NOMO-1 treated with DMSO at 0.1 percent for 48 hours (cell line): ENCODE data around the gene THADA.
A peak's percentile ranks its signal among the peaks of the same experiment; 100 is the strongest.
"Not testable (repeated sequence)": the region's sequence is repeated elsewhere in the genome, so short reads cannot be mapped to it uniquely, and the experiment has no call there.

Source experiments
- DNase-seq: peaks from one replicate; lab custom pipeline; 2025; ENCODE audit not compliant: unreplicated experiment; lab: John Stamatoyannopoulos, UW

The THADA gene

DNA sequence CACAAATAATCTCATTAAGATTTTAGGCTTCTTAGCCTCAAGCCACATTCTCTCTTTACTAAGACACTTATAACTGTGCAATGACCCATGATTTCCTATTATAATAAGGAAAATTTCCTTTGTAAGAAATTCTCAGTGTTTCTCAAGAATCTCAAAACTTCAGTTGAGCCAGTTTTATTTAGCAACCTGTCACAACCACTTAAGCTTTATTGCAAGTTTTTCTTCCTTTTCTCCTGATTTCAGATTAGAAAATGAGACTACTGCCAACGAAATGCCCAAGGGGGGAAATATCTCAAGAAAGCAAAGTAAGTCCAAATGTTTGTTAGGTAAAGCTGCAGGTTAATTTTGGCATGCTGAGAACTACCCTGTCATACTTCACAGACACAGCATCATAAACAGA is 178.5 kb downstream of the THADA start:
- DNase-seq, result peak; percentile 89

DNA sequence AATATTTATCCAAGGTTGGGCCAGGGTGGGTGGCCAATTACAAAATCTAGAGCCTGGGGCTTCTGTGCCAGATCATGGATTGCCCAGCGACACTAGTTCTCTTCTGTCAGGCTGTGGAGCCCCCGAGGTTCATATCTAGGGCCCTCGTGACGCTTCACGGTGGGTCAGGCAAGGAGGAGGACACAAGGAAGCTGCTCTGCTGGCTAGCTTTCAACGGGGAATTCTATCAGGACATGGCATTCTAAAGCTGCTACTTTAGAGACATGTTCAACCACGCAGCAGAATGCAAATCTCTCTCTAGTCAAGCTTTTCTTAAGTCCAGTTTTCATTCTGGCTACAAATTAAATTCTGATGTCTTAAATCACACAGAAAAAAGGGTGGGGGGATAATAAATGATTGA is 180.2 kb downstream of the THADA start:
- DNase-seq, result no peak

DNA sequence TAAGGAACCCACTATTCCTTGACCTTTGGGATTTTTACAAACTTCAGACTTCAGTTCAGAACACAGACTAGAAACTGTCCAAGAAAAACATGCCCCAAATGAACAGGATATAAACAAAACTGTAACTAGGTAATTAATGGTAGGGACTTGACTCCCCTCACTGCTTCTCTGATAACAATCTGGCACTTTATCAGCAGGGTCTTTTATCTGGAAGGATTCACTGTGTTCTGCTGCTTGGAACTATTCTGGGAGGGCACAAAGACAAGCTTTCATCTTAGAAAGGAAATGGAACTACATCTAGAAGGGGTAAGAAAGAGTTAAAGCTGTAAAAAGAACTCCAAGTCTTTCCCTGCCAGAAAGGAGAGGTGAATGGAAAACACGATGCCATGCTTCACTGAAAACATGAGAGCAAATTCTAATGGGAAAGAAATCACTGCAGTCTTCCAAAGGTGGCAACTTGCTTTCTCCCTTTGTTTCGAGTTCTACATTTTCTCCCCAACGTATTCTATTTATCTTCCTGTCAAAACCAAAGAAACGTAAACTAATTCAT is 181.2 kb downstream of the THADA start:
- no peak for DNase-seq

DNA sequence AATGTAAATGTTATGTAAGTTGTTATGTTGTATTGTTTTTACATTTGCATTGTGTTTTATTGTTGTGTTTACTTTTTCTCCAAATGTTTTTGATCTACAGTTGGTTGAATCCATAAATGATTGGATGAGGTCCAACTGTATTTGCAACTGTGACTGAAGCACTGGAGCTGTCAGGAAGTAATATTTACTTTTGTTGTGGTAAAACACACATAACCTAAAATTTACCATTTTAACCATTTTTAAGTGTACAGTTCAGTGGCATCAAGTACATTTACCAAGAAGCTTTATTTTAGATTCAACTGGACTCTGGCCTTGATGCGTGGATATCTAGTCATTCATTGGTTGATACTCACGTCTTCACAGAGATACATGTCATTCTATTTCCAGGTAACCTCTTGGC is 181.8 kb downstream of the THADA start:
- no peak for DNase-seq

DNA sequence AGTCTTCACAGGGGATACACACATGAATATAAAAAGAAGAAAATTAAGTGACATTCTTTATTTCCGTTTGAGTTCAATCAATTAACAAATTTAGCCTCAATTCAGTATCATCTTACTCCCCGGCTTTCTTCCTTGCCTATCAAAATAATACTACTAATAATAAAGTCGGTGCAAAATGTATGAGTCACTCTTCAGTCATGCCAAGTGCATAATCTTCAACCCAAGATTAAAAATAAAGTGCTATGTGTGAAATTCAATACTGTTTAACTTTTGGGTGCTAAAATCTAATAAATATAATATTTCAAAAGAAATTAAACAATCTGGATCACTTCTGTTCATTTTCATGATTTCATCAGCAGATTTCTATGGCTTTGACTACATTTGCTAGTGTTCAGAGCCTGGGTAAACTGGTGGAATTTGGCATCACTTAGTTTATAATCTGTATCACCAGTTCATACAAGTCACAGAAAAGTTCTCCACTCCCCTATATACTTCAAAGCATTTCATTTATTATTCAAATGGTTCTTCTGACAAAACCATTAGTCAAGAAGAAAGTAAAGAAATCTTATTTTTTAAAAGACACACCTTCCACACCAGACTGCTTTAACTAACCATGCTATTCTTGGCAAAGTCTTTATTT is 183.6 kb downstream of the THADA start:
- DNase-seq, result no peak

DNA sequence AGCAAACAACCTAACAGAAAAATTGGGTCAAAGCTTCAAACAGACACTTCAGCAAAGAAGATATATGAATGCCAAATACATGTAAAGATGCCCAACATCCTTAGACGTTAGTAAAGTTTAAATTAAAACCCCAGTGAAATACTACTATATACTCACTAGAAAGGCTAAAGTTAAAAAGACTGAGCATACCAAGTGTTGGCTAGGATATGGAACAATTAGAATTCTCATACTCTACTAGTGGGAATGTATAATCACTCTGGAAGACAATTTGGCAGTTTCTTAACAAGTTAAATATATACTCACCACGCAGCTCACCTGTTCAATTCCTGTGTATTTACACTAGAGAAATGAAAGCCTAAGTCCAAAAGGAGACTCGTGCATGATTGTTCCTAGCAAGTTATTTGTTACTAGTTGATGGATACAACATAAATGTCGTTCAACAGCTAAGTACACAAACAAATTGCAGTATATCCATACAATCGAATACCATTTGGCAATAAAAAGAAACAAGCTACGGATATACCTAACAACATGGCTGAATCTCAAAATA is 185.7 kb downstream of the THADA start:
- DNase-seq, result no peak

DNA sequence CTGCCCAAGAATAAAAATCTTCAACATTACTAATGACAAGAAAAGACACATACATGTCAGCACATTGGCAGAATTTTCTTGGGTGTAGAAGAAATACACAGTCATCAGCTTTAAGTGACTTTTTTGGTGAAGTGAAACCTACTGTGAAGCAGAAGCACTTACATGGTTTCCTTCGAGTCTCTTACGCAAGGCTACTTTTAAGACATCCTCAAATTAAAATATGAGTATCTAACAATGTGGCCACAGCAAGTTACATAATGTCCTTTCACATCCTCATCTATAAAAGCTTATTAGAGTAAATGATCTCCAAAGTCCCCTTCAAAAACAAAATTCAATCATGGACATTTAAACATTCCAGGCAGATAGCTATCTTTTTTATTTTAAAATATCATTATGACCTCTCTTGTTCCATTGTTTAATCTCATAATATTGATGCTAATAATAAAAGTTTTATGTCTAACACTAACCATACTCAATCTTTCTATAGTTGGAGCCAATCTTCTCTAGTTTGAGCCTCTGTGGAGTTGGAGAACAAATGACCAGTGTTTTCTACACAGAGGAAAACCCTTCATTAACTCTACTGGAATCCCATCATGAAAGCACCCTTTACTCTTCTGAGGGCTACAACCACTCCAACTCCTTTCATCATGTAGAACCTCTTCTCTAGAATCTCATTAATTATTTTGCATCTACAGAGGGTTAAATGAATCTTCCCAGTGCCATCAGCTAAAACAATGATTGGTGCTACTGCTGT is 187.3 kb downstream of the THADA start:
- peak; percentile 99 for DNase-seq

DNA sequence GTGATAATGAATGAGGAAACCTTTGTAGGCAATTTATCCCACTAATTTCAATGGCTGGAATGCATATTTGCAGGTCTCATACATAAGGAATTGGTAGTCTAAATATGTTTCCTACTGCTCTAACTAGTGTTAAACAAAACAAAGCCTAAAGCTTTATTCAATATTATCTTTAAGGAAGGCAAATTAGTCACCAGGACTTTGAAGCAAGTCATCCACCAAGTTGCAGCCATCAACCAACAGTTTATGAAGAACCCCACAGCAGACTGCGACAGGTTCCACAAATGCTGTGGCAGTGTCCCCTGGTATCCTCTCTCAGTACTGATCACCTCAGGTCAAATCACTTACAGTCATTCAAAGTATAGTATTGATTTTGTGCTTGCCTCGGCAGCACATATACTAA is 187.9 kb downstream of the THADA start:
- DNase-seq, result peak; percentile 74

DNA sequence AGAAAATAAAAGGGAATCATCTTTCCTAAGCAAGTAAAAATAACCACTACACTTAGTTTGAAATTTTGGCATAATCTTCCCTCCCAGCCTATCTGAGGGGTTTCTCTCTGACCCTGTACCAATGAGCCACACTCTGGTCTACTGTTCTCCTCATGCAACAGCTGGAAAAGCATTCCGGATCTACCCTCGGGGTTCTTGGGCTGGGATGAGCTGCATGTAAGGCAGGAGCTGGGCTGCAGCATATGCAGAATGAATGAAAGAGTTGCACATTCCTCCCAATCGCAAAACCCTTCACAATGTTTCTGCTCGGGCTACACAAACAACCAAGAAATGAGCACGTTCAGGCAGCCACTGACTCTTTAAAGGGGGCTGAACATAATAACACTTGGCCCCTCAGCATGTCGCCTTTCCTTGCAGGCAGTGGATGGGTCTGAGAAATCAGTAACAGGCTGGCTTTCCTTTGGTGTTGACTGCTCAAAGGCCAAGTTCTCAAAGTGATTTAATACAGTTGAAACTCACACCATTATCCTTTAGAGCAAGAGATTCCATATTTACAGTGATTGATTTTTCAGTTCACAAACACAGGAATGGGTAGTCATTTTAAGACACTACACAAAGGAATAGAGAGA is 189.1 kb downstream of the THADA start:
- DNase-seq, result no peak

DNA sequence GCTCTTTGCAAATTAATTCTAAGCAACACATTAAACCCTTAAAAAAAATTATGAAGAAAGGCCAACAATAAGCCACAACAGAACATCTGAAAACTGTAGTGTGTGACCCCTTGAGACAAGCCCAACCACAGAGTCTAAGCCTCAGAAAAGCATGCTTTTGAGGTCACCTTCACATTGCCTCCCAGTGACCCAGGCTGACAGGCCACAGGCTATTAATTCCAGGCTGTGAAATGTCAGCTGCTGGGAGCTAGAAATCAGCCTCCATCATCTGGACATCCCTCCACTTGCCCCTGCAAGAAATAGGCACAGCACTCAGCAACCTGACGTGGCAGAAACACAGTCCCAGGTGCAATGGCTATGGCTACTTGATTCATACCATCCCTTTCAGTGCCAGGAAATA is 190.0 kb downstream of the THADA start:
- DNase-seq, result no peak

DNA sequence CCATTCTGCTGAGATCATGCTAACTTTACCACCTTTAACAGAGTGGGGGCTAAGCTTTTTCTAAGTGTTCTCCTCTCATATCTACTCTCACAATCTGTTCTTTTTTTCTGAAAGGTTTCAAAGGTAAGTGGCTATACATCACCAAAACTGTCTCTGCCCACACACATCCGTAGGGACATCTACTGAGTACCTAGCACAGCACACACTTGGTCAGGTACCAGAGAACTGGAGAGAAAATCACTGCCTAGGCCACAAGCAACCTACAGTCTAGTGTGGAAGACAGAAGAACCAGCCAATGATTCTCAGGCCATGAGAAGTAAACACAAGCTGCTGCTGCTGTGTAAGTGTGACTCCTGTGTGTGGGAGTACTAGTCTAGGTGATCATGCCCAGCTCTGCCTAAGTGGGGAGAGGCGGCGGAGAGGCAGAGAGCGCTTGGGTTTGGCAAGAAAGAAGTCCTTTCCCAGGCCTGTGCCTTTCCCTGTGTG is 193.3 kb downstream of the THADA start:
- no peak for DNase-seq

DNA sequence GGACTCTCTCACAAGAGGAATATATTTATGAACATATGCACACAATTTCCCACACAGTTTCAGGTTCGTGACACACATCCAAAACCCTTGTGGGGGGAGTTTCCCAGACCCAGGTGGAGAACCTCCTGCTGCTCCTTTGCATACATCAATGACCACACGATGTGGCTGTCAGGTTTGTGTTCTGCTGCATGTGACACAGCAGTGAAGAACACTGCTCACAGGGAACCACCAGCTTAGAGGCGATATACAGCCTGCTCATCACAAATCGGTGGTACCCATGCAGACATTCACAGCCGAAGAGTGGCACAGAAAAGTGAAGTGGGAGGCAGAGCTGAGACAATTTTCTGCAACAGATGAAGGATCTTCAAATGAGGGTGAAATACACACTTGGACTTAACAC is 193.8 kb downstream of the THADA start:
- DNase-seq, result no peak

DNA sequence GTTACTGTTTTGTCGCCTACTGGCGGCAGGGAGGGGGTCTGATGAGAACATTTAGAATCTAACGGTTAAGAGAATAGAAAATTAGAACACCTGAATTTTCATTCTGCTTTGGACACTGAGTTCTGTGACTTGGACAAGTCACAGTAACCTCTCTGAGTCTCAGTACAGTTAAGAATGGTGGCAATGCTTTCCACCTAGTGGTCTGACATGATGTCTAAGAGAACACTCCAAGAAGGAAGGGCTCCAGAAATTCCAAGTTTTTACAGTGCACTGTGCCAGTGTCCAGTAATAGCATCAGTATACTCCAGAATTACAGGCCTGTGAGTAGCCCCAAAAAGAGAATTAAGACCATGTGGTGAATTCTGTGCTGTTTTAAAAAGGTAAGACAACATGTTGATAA is 195.3 kb downstream of the THADA start:
- DNase-seq, result no peak

DNA sequence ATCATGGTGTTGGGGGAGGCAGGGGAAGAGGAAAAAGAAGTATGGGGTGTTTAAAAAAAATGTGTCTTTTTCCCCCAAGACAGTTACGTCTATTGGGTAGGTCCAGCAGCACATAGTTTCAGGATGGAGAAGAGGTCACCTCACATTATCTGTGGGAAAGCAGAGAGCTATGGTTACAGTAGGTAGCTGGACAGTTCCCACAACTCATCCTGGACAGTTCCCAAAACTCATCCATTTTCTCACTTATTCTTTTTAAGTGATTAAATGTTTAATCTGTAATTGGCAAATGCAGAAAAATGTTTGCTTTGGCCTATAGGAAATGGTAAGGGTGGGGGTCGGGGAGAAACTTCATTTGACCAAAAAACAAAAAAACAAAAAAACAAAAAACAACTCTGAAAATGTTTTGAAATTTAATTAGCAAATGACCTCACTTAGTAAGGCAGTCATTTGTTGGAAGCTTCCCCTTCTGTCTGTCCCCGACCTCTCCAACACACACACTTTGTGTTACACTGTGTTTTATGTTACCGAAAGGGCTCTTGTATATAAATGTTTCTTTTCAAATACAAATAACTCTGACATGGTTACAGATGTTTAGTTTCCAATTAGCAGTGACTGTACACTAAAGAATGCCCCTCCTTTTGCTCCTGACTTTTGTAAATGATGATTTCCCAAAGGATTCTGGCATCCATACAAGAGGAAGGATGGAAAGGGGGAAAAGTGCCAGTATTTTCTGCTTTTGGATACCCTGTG is 196.1 kb downstream of the THADA start:
- no peak for DNase-seq

DNA sequence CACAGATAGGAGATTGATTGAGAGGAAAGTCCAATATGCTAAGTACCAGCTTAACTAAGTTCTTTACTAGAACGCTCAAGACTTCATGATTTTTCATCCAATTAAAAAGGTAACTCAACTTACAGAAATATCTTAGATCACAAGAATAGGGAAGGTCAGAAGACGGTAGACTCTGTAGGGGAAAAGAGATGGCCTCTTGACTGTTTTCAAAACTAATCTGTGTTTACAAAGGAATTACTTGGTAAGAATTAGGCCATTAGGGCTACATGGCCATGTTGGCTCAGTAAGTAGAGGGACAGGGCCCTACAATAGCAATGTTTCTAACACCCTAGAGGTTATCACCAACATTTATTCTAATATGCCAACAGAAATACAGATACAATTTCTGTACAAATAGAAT is 196.7 kb downstream of the THADA start:
- no peak for DNase-seq

DNA sequence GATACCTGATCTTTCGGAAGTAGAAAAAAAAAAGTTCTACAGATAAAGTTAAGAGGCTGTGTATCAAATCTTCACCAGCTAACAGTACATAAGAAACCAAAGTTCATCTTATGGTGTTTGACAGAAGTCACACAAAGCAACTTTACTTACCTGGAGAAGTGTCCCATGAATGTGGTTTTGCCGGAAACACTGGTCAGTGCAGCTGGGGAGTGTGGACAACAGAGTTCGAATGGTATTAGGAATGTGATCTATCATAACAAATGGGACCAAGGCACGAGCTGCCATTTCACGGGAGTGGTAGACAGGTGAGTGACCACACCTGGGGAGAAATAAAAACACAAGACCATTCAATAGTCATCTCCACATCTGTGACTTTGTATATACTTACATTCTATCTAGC is 198.0 kb downstream of the THADA start:
- DNase-seq, result no peak

DNA sequence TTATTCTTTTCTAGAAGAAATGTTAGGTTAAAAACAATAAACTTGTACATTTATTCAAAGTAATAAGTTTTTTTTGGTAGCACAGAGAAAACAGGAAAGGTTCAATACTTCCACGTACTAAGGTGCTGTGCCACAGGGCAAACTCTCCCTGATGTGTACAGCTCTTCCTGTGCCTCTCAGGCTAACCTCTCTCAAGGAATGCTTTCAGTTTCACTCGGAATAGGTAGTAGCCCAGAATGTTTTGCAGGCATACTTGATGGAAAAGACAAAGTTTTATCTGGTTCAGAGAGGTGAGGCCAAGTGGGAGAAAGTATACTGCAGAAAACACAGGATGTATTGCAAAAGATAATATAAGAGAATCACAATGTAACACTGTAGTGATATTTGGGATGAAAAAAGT is 198.4 kb downstream of the THADA start:
- DNase-seq, result no peak

DNA sequence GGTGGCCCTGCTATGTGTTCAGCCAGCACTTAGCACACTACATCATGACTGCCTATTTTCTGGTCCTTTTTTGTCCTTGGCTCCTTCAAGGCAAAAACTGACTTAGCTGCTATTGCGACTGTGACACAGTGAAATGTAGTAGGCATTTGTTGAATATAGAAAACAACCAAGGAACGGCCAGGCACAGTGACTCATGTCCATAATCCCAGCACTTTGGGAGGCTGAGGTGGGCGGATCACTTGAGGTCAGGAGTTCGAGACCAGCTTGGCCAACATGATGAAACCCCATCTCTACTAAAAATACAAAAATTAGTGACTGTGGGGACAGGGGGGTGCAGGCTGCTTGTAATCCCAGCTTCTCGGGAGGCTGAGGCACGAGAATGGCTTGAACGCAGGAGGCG is 199.5 kb downstream of the THADA start:
- not testable (repeated sequence) for DNase-seq

DNA sequence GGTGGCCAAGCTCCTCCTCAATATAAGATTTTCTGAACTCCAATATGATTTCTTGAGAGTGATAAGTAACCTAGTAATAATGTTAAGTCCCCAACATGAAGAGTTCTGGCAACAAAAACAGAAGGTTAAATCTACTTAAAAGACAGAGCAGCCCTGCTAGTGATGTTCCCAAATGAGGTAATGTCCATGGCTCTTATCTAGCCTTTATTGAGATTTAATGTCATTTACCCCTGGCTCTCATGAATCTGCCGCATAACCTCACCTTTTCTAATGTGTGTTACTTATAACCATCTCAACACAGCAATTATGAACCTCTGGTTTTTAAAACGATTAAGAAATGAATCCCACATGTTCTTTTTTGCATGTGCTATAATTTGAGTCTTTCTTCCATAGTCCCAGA is 201.9 kb downstream of the THADA start:
- no peak for DNase-seq

DNA sequence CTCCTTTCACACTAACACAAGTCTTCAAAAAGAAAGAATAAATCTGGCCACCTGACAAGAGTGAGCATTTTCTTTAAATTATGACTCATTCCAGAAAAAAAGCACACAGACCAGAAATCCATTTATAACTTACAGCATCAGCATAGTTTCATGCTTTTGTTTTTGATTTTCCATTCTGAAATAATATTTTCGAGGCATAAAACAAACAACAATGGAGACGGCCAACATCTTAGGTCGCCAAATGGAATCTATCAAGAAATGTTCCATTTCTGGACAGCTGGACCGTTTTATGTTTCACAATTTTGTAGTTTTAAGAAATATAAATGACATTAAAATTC is 204.0 kb downstream of the THADA start:
- no peak for DNase-seq

DNA sequence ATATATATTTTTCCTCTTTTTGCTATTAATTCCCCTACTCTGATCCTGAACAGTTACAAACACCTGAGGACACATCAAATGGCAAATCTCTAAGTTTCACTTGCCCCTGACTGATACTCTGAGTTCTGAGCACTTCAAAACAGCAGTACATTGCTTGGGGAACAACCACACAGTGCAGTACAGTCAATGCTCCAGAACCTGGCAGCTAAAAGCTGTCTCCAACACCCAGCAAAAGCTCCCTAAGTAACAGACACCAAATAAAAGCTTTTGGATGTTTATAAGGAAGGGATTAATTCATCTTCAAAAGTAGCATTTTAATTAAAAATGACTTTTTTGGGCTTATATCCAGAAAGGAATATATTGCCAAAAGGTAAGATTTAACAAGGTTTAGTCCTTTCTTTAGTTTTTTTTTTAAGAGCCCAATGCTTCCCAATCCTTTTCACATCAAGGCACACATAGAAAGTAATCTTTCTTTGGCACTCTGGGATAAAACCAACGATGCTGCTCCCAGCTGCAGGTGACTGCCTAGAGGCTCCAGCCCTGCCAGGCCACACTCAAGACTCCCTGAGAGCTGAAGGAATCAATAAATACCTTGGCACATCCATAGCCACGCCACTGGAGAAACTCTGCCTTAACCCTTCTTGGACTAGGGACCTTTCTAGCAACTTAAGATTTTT is 204.5 kb downstream of the THADA start:
- DNase-seq, result no peak
